NB4 (cell line): ENCODE results near the gene TMEM87B.

Experiments used
- POLR2A ChIP-seq: IDR thresholded peaks from 2 replicates; pipeline ENCODE4 v1.6.1; 2011; ENCODE audit warnings: mild to moderate bottlenecking; ENCODE audit not compliant: insufficient read length; ENCODE audit errors: extremely low read depth
- TF ChIP-seq, protein P1 (sequence below): IDR thresholded peaks from one replicate; pipeline ENCODE4 v1.5.1; 2012; ENCODE audit warnings: low read depth, low read length

- TF ChIP-seq, protein P1, sequence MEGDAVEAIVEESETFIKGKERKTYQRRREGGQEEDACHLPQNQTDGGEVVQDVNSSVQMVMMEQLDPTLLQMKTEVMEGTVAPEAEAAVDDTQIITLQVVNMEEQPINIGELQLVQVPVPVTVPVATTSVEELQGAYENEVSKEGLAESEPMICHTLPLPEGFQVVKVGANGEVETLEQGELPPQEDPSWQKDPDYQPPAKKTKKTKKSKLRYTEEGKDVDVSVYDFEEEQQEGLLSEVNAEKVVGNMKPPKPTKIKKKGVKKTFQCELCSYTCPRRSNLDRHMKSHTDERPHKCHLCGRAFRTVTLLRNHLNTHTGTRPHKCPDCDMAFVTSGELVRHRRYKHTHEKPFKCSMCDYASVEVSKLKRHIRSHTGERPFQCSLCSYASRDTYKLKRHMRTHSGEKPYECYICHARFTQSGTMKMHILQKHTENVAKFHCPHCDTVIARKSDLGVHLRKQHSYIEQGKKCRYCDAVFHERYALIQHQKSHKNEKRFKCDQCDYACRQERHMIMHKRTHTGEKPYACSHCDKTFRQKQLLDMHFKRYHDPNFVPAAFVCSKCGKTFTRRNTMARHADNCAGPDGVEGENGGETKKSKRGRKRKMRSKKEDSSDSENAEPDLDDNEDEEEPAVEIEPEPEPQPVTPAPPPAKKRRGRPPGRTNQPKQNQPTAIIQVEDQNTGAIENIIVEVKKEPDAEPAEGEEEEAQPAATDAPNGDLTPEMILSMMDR: no peak
- TF ChIP-seq POLR2A: no peak
Observed at GRCh38 chr2:112153179-112153490, 98.1 kb downstream of the TMEM87B start.
